CD1c-positive myeloid dendritic cell (primary cell): ENCODE results near the gene RBM25.

Experiments
- DNase-seq: peaks from one replicate; pipeline ENCODE4 v3.0.0-alpha.2; 2016; ENCODE audit errors: extremely low spot score

RBM25 gene

DNA sequence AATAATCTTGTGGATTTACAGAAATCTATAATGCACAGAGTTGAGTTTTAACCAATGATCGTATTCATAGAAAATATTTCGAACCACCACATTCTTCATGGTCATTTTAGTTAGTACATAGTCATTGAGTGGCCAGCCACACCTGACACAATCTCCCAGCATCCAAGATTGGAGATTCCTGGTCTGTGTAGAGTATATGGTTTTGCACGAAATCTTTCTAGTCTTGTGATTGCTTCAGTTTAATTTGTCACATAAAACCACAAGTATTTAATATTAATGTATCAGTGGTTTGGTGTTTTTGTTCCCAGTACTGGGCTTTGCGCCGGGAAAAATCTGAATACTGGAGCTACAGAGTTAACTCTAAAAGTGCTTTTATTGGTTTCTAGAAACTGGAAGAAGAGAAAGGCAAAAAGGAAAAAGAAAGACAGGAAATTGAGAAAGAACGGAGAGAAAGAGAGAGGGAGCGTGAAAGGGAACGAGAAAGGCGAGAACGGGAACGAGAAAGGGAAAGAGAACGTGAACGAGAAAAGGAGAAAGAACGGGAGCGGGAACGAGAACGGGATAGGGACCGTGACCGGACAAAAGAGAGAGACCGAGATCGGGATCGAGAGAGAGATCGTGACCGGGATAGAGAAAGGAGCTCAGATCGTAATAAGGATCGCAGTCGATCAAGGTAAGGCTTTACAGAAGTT, 44.6 kb downstream of the RBM25 start:
- no peak for DNase-seq

DNA sequence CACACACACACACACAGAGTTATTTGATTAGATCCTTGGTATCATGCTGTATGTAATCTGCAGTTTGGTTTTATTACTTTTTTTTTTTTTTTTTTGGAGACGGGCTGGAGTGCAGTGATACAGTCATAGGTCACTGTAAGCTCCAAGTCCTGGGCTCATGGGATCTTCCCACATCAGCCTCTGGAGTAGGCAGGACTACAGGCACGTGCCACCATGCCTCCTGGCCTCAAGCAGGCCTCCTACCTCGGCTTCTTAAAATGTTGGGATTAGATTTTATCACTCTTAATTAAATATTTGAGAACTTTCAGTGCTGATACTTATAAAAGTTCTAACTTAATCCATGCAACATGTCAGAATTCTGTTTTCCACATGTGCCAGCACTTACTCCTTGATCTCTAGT, 46.7 kb downstream of the RBM25 start:
- no peak for DNase-seq

DNA sequence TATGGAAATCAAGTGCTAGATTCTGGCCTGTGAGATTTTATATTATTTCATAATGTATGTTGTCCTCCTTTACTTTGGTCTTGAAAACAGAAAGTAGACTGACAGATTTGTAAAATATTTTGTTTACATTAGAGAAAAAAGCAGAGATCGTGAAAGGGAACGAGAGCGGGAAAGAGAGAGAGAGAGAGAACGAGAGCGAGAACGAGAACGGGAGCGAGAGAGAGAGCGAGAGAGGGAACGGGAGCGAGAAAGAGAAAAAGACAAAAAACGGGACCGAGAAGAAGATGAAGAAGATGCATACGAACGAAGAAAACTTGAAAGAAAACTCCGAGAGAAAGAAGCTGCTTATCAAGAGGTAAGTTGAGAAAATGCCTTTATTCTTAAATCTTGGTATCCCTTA, 47.4 kb downstream of the RBM25 start:
- DNase-seq, result no peak

DNA sequence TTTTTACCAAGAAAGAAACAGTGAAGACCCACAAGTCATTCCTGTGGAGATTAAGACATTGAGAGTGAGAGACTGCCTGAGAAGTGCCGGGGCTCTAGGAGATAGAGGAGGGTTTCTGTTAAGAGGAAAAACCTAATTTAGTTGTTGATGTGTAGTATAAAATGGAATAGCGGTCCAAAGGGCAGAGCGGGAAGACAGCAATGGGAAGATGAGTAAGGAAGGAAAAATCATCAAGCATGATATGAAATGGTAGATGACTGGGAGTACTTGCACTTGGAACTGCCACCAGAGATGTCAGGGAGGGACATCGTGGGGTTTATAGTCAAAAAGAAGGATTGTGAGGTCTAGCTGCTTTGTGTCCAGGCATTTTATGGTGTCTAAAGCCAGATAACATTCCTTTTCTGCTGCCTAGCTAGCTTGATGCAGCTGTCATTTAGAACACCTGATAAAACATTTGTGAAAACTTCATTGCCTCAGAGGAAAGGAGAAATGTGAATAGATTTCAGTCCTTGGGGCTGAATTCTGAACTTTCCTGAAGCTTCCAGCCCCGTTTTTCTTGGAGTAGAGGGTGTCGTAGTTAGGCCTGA, 57.8 kb downstream of the RBM25 start:
- DNase-seq, result no peak

DNA sequence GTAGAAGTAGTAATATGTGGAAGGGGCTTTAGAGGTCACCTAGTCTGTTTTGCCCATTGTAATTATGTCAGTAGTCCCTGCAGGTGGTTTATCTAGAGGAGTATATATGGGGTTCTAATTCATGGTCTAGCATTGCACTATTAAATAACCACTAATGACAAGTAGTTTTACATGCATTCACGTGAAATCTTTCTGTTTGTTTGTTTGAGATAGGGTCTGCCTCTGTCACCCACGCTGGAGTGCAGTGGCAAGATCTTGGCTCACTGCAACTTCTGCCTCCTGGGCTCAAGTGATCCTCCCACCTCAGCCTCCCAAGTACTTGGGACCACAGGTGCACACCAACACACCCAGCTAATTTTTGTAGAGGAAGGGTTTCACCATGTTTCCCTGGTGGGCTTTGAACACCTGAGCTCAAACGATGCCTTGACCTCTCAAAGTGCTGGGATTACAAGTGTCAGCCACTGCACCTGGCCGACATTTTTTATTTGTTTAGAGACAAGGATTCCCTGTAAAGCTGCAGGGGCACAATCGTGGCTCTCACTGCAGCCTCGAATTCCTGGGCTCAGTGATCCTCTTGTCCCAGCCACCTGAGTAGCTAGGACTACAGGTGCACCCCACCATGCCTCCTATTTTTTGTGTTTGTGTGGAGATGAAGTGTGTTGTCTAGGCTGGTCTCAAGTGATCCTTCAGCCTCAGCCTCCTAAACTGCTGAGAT, 66.0 kb downstream of the RBM25 start:
- no peak for DNase-seq

DNA sequence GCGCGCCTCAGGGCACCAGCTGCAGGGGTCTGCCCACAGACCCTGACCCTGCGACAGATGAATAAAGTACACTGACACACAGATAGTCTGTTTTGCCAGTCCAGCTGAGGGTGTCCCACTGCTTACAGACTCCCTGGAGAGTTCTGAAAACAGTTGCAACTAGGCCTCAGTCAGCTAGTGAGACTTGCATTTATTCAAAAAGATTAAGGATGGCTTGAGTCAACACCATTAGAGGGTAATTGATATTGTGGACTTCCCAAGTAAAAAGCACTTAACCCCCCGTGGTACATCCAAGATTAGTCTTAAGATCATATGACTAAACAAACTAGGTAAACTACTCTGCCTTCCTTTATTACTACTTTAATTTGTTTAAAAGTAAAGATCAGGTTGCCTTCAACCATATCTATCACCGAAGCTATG, 66.8 kb downstream of the RBM25 start:
- no peak for DNase-seq

DNA sequence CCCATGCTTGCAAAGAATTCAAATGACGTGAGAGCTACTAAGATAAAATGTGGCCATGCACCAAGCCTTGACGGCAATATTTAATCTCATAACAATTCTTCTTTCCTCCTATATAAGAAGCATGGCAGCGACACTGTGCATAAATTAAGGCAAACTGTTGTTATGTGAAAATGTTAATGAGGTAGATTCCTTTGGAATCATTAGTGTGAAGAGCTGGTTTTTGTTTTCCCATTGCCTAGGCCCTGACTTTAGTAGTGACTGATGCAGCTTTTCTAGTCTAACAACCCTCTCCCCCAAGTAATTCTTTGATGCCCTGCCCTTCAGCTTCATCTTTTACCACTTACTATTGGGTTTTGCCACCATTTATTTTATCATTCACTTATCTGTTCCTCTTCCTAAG, 67.4 kb downstream of the RBM25 start:
- DNase-seq, result no peak

DNA sequence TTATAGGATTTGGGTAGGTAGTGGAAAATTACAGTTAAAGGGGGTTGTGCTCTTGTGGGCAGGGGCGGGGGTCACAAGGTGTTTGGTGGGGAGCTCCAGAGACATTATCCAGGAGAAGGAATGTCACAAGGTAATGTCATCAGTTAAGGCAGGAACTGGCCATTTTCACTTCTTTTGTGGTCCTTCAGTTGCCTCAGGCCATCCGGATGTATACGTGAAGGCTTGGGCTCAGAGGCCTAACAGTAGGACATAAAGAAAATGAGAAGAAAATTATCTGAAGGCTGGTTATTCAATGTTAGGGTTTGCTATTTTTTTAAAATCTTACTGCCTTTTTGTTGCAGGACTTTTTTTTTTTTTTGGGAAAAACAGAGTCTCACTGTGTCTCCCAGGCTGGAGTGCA, 75.5 kb downstream of the RBM25 start:
- DNase-seq, result no peak

DNA sequence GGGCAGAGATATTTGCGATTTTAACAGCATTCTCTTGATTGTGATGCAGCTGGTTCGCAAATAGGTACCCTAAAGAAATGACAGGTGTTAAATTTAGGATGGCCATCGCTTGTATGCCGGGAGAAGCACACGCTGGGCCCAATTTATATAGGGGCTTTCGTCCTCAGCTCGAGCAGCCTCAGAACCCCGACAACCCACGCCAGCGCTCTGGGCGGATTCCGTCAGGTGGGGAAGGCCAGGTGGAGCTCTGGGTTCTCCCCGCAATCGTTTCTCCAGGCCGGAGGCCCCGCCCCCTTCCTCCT, 77.7 kb downstream of the RBM25 start:
- DNase-seq, result no peak

DNA sequence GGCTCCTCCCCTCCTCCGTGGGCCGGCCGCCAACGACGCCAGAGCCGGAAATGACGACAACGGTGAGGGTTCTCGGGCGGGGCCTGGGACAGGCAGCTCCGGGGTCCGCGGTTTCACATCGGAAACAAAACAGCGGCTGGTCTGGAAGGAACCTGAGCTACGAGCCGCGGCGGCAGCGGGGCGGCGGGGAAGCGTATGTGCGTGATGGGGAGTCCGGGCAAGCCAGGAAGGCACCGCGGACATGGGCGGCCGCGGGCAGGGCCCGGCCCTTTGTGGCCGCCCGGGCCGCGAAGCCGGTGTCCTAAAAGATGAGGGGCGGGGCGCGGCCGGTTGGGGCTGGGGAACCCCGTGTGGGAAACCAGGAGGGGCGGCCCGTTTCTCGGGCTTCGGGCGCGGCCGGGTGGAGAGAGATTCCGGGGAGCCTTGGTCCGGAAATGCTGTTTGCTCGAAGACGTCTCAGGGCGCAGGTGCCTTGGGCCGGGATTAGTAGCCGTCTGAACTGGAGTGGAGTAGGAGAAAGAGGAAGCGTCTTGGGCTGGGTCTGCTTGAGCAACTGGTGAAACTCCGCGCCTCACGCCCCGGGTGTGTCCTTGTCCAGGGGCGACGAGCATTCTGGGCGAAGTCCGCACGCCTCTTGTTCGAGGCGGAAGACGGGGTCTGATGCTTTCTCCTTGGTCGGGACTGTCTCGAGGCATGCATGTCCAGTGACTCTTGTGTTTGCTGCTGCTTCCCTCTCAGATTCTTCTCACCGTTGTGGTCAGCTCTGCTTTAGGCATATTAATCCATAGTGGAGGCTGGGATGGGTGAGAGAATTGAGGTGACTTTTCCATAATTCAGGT, 78.3 kb downstream of the RBM25 start, which contains the start of gene PSEN1:
TSS of gene PSEN1 (plus strand) at position 121 of the 839 bp plus-strand sequence. CDS start 11,513 bp downstream, outside the sequence.
- DNase-seq, result peak; percentile 98

DNA sequence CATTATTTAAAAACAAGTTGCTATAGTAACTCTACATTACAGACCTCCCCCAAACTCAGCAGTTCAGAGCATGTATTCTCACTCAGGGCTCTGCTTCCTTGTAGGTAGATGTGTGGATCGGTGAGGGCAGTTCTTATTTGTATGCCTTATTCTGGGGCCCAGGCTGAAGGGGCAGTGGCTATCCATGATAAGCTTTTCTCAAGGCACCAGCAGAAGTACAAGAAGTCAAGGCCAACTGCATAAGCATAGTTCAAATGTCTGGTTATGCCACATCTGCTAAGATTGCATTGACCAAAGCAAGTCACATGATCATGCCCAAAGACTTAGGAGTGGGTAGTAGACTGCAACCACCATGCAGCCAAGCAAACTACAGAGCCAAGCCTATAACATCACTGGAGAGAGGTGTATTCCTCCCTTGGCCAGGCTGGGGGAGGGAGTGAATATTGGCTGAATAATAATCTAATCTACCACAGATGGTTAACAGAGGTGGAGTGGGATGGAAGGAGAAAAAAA, 82.5 kb downstream of the RBM25 start:
- no peak for DNase-seq

DNA sequence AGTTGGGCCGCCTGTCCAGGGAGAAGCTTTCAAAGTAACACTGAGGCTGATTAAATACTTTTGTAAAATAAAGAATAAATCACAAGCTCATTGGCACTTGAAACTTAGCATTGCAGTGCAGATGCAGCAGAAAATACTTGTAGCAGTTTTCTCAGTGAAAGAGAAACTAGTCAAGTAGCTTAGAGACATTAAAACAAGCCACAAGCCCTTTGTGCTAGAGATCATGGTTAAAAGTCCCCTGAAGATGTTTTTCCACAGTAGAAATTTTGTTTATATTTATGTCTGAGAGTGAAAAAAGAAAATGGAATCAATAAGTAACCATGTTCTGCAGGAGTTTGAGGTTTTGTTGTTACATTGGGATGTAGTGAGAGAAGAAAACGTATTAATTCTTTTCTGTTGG, 83.9 kb downstream of the RBM25 start:
- DNase-seq, result no peak

DNA sequence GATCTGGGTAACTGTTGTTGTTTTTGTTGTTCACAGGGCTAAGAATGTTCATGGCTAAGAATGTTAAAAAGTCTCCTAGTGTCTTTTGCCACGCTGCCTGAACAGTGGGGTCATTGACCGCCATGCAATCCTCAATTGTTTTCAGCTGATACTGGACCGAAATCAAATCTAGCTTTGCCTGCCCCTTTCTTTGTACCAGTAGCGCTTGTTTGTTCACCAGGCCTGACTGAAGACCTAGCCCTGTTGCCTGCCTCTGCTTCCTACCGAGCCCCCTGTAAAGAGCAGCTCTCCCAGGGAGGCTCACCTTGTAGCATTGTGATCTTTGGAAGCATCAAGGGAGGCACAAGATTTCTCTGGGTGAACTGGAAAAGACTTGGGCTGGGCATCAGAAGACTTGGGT, 84.7 kb downstream of the RBM25 start:
- DNase-seq, result no peak

DNA sequence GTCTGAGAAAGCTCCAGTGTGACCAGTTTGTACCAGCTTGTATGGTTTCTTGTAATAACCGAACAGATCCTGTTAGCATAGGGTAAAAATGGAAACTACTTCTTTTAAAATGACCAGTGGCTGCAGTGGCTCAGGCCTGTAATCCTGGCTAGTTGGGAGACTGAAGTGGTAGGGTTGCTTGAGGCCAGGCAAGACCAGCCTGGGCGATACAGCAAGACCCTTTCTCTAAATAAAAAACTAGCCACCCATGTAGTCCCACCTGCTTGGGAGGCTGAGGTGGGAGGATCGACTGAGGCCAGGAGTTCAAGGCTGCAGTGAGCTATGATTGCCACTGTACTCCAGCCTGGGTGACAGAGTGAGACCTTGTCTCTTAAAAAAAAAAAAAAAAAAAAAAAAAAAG, 85.3 kb downstream of the RBM25 start:
- DNase-seq, result no peak

DNA sequence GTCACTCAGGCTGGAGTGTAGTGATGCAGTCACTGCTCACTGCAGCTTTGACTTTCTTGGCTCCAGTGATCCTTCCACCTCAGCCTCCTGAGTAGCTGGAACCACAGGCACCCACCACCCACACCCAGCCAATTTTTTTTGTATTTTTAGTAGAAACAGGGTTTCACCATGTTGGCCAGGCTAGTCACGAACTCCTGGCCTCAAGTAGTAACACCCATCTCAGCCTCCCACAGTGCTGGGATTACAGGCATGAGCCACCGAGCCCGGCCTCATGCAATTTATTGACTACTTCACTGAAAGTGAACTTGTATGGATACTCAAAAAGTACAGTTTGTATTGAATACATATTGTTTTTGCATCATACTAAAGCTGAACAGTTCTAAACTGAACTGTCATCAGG, 87.0 kb downstream of the RBM25 start:
- no peak for DNase-seq

DNA sequence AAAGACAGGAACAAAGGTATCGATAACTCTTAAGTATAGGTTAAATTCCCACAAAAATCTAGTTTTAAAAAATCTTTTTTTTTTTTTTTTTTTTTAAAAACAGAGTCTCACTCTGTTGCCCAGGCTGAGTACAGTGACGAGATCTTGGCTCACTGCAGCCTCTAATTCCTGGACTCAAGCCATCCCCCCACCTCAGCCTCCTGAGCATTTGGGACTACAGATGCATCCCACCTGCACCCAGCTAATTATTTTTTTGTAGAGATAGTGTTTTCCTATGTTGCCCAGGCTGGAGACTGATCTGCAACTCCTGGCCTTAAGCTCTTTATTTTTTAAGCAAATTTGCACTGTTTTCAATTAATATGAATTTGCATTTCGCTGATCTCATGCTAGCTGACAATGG, 87.8 kb downstream of the RBM25 start:
- no peak for DNase-seq

DNA sequence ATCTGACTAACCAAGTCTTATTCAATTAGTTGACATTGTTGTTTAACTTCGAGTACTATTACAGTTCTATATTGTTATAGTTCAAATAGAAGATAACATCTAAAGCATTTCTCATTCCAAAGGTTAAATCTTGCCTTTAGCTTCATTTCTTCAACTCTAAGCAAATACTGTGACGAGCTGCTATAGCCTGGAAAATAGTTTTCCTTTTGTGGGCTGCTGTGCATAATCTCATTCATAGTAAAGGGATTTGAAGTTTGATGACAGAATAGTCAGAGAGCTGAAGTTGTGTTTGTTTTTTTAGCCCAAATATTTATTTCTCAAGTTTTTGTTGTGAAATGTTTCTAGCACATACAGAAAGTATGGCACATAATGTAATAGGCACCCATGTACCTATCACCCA, 91.4 kb downstream of the RBM25 start:
- DNase-seq, result no peak

DNA sequence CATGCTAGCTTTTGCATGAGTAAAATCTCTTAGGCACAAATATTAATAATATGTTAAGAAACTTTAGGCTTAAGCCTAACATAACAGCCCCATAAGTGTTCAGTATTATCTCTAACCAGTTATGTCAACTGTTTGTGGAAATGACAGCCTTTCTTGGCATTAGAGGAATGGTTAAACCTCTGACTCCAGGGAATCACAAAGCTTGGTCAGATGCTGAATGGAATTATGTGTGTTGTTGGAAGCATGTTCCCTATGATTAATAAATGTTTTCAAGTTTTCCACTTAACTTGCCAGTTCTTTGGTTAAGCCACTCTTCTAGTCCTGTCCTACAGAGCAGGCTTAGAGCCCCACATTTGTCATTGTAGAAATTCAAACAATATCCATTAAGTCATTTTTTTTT, 94.9 kb downstream of the RBM25 start:
- DNase-seq, result no peak

DNA sequence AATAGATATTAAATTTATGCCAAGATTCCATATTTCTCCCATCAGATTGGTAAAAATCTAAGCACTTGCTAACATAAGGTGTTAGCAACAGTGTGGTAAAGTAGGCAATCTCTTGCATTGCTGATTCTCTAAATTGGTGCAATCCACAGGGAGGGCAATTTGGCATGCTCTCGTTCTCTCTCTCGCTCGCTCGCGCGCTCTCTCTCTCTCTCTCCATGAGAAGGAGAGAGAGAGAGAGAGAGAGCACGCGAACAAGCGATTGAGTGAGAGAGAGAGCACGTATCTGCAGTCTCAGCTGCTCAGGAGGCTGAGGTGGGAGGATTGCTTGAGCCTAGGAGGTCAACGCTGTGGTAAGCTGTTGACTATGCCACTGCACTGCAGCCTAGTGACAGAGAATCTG, 103.9 kb downstream of the RBM25 start:
- DNase-seq, result no peak

DNA sequence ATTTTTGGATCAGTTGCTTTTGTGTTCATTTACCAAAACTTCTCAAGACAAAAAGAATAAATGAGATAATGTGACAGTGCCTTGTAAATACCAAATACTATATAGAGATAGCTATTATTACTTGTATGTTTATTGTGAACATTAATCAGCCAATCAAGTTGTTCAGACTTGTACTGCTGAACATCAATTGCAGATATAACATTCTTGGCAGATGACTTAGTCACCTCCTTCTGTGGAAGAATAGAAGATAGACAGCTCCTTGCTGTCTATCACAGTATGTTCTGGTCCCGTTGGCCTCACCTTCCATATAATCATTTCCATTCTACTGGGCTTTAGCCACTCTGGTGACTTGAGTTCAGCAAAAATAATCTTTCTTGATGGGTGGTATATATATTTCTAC, 108.1 kb downstream of the RBM25 start:
- DNase-seq, result no peak

DNA sequence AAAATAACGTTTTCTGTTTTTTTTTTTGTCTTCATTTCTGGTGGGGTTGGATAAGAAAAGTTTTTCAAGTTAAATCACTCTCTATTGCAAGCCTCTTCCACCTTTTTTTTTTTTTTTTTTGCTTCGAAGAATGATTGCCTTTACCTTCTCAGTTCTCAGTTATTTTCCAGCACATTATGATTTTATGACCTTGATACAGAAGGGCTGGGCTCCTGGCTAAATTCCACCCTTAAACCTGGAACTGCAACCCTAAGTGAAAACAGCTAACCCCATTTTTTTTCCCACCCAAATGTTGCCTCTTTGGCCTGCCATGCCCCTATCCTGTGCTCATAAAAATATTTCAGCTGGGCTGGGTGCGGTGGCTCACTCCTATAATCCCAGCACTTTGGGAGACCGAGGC, 109.4 kb downstream of the RBM25 start:
- no peak for DNase-seq

DNA sequence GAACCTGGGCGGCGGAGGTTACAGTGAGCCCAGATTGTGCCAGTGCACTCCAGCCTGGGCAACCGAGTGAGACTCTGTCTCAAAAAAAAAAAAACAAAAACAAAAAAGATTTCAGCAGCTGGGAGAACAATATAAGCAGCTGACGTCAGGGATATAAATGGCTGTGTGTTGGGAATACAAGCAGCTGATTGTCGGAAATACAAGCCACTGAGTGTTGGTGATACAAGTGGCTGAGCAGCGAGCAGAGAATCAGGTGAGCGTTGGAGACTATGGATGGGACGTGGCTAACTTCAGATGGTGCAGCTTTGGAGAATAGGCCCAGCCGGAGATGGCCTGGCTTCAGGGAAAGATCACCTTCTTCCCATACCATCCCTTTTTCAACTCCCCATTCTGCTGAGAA, 109.9 kb downstream of the RBM25 start:
- no peak for DNase-seq
